ENCODE results near the gene FAM120AOS. TPM values are rescaled to one million over a fixed set of nuclear protein-coding genes. Genes with fewer than 3 reads are reported as not detected.

The FAM120AOS gene
- total RNA-seq, 1 experiment from 2014 or later, result 31.2 TPM

GRCh38 chr9:93416530-93417235, 36.7 kb downstream of the FAM120AOS start:
- Histone ChIP-seq H3K9ac (ENCODE audit: low read length) (no peak overlapping the region), H3K4me3 (replicated peaks in 1 of 2; ENCODE audit: low read depth in 1 of 2, low read length in 2 of 2) (no peak overlapping the region), H2AFZ (ENCODE audit: low read depth, low read length, poor library complexity, severe bottlenecking) (no peak overlapping the region), H3K79me2 (ENCODE audit: insufficient read depth, low read length) (no peaks in the 10 kb centered on the region), H3K9me2 (ENCODE audit: insufficient read depth) (no peaks in the 10 kb centered on the region), H3K27me3 (ENCODE audit: insufficient read depth, low read length) (no peaks in the 10 kb centered on the region), H3K36me3 (ENCODE audit: control insufficient read depth in 1 of 2, insufficient read depth in 2 of 2, low read length in 2 of 2) (no peaks in the 10 kb centered on the region), H3K4me1 (ENCODE audit: control insufficient read depth in 1 of 2, insufficient read depth in 2 of 2, low read length in 2 of 2) (no peaks in the 10 kb centered on the region), H4K20me1 (ENCODE audit: insufficient read depth) (no peaks in the 10 kb centered on the region), H3K27ac (ENCODE audit: low read depth, low read length) (no peak overlapping the region), H3K4me2 (ENCODE audit: low read length) (no peak overlapping the region), H3K9me3 (ENCODE audit: control insufficient read depth in 1 of 2, insufficient read depth in 1 of 2, low read depth in 1 of 2, low read length in 2 of 2) (no peaks in the 10 kb centered on the region; a peak in 1 of 4 replicates)
- POLR2A ChIA-PET, result no interaction called here
- DNase-seq (ENCODE audit: low read depth, low spot score) (no peak), ATAC-seq (no peak)
- no TSS peak for BruUV-seq (replicated peaks)
- intact Hi-C loops (cut with micrococcal nuclease), result no loop called here
- RAD21 ChIA-PET (ENCODE audit: low non-redundant PET in 1 of 2, low total read pairs in 2 of 2, uncharacterized antibody in 2 of 2, unreplicated experiment in 2 of 2), result no interaction called here
- CTCF ChIA-PET, result no interaction called here
- no peak for TF ChIP-seq EZH2 (IDR thresholded peaks at IDR 0.05)
- no peak for TF ChIP-seq EZH2phosphoT487 (IDR thresholded peaks at IDR 0.05; ENCODE audit: borderline replicate concordance)
- TF ChIP-seq SRF (IDR thresholded peaks at IDR 0.05; ENCODE audit: low read depth), result no peak
- no peak for TF ChIP-seq RAD21 (IDR thresholded peaks at IDR 0.05; ENCODE audit: low read depth)
- no peak for TF ChIP-seq CTCF (IDR thresholded peaks at IDR 0.05 in 2 of 3, conservative IDR thresholded peaks at IDR 0.05 in 1 of 3; ENCODE audit: borderline replicate concordance in 1 of 3, insufficient read depth in 1 of 3, low read depth in 2 of 3, low read length in 2 of 3)
- no peak for TF ChIP-seq ZFX (IDR thresholded peaks at IDR 0.05)
- TF ChIP-seq TCF7L2 (IDR thresholded peaks at IDR 0.05; ENCODE audit: borderline replicate concordance, extremely low read depth, insufficient read depth, insufficient read length), result no peak
- no peak for TF ChIP-seq ATF3 (IDR thresholded peaks at IDR 0.05)
- TF ChIP-seq FOSL1 (IDR thresholded peaks at IDR 0.05; ENCODE audit: low read depth), result no peak

Measured in HCT116 (cell line).